NCI-H146 treated with DMSO at 0.1 percent for 48 hours (cell line): ENCODE results near the gene TRPM7.
"Not testable (repeated sequence)": the region's sequence is repeated elsewhere in the genome, so short reads cannot be mapped to it uniquely, and the experiment has no call there.

Experiments
- DNase-seq: peaks from one replicate; lab custom pipeline; 2025; ENCODE audit not compliant: unreplicated experiment; lab: John Stamatoyannopoulos, UW

The TRPM7 gene

GRCh38 chr15:50670115-50670514 is 16.5 kb downstream of the TRPM7 start:
- no peak for DNase-seq

DNA sequence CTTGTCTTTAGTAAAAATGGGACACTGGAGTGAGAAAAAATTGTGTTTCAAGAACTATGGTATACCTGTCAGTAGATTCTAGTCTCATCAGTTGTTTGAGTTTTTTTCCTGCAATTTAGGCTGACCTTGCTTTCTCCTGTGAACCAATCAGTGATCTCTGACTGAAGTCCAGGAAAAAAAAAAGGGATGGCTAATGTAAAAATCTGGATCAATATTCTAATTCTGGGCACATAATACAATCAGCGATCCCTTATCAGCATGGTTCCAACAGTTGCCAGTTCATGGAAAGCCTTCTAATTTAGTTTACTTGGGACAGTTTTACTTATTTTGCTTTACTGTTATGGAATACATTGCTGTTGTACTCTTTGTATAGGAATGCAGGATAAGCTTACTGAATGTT is 17.0 kb downstream of the TRPM7 start:
- DNase-seq = no peak

- no peak for DNase-seq
Measured at GRCh38 chr15:50665938-50666337, 20.7 kb downstream of the TRPM7 start.

- no peak for DNase-seq
Measured at GRCh38 chr15:50655555-50655954, 31.0 kb downstream of the TRPM7 start.

- DNase-seq = no peak
Measured at GRCh38 chr15:50653156-50653743, 33.3 kb downstream of the TRPM7 start.

- DNase-seq = no peak
Measured at GRCh38 chr15:50652671-50653070, 33.9 kb downstream of the TRPM7 start.

DNA sequence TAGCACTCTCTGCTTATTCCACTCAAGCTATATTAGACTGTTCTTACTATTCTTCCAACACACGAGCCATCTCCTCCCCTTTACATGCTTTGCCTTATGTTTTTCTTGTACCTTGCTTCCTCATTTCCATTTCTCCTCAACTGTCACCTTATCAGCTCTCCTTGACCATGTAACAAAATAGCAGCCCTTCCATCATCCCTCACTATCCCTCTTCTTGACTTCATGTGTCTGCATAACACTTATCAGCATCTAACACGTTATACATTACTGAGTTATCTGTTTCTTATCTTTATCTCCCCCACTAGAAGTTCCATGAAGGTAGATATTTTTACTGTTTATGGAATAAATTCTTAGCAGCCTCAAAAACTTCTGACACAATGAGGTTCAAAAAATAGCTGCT is 45.3 kb downstream of the TRPM7 start:
- no peak for DNase-seq

- no peak for DNase-seq
Measured at GRCh38 chr15:50636146-50636545, 50.5 kb downstream of the TRPM7 start.

GRCh38 chr15:50633653-50634052 is 52.9 kb downstream of the TRPM7 start:
- DNase-seq = no peak

GRCh38 chr15:50628421-50628820 is 58.2 kb downstream of the TRPM7 start:
- DNase-seq = no peak

- no peak for DNase-seq
Measured at GRCh38 chr15:50627351-50628055, 59.1 kb downstream of the TRPM7 start.

DNA sequence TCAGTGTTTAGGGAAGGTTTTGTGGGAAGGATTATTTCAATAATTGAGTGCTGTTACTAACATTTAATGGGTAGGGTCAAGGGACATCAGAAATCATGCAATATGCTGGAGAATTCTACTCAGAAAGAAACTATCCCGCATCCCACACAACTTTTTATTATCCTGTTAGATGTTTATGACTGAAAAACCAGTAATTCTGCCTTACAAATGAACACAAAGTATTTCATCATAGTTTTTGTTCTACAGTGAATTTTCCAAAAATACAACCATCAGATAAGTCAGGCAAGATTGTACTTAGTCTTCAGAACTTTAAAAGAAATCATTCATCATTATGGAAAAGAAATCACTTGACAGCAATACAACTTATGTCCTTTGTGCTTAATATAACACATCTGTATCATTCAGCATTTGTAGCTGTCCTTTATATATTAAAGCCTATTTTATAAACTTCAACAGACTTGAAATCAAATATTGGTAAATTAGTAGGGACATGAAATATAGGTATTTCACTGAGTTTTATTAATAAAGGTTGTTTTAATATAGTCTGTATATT is 61.9 kb downstream of the TRPM7 start:
- no peak for DNase-seq

- not testable (repeated sequence) for DNase-seq
Measured at GRCh38 chr15:50622361-50622943, 64.1 kb downstream of the TRPM7 start.

DNA sequence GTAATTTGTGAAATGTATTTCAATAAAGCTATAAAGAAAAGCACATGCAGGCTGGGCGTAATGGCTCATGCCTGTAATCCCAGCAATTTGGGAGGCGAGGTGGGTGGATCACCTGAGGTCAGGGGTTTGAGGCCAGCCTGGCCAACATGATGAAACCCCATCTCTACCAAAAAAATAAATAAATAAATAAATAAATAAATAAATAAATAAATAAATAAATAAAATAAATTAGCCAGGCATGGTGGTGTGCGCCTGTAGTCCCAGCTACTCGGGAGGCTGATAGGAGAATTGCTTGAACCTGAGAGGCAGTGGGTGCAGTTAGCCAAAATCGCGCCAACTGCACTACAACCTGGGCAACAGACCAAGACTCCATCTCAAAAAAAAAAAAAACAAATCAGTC is 69.6 kb downstream of the TRPM7 start:
- not testable (repeated sequence) for DNase-seq

DNA sequence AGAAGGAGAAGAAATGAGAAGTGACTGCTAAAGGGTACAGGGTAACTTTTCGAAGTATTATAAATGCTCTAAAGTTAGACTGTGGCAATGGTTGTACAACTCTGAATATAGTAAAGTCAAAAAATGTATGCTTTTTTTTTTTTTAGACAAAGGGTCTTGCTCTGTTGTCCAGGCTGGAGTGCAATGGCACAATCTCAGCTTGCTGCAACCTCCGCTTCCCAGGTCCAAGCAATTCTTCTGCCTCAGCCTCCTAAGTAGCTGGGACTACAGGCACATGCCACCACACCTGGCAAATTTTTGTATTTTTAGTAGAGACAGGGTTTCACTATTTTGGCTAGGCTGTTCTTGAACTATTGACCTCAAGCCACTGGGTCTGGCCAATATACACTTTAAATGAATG is 70.0 kb downstream of the TRPM7 start:
- not testable (repeated sequence) for DNase-seq

DNA sequence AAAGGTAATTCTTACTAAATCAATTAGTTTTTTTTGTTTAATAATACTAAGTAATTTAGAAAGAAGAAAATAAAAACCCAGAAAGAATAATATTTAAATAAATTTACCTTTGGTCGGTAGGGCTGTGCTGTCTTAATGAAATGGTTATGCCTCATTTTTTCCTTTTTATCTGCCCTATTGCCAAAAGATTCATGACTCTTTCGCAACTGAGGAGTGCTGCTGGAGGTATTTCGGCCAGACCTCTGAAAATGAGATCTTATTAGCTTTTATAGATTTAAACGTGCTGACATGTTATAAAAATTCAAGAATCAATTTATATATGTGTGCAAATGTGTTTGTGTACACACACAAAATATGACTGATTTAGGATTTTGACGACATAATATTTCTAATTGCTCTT is 73.0 kb downstream of the TRPM7 start:
- DNase-seq = no peak

- DNase-seq = no peak
Measured at GRCh38 chr15:50607129-50607528, 79.5 kb downstream of the TRPM7 start.

- no peak for DNase-seq
Measured at GRCh38 chr15:50605462-50605861, 81.1 kb downstream of the TRPM7 start.

DNA sequence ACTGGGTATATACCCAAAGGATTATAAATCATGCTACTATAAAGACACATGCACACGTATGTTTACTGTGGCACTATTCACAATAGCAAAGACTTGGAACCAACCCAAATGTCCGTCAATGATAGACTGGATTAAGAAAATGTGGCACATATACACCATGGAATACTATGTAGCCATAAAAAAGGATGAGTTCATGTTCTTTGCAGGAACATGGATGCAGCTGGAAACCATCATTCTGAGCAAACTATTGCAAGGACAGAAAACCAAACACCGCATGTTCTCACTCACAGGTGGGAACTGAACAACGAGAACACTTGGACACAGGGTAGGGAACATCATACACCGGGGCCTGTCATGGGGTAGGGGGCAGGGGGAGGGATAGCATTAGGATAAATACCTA is 84.6 kb downstream of the TRPM7 start:
- not testable (repeated sequence) for DNase-seq

- DNase-seq = no peak
Measured at GRCh38 chr15:50594311-50594710, 92.3 kb downstream of the TRPM7 start.

- DNase-seq = no peak
Measured at GRCh38 chr15:50593761-50594160, 92.8 kb downstream of the TRPM7 start.

- no peak for DNase-seq
Measured at GRCh38 chr15:50590288-50590687, 96.3 kb downstream of the TRPM7 start.
